Urothelium cell line (cell line): Measurements from ENCODE around the gene RGS9.
A peak's percentile ranks its signal among the peaks of the same experiment; 100 is the strongest.
"Not testable (repeated sequence)": the region's sequence is repeated elsewhere in the genome, so short reads cannot be mapped to it uniquely, and the experiment has no call there.

Experiments used
- DNase-seq: peaks from one replicate; pipeline ENCODE4 v3.0.0; 2011; ENCODE audit warnings: low spot score, mixed read lengths
- FAIRE-seq: peaks from 2 replicates; lab custom pipeline; 2011; peaks lifted over from hg19 to GRCh38; lab: Jason Lieb, UNC

Gene RGS9

DNA sequence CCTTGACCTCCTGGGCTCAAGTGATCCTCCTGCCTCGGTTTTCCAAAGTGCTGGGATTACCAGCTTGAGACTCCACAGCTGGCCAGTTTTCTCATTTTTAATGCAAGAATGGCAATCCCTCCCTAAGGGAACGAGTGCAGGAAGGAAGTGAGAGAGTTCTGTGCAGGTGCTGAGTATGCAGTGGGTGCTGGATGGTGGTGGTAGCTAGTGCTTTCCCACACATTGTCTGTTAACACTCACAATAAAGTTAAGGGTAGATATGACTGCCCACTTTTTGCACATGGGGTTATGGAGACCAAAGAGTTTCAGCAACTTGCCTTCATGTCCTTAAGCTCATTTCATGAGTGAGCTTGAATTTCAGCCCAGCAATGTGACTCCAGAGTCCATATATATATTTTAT lies 18.5 kb downstream of the RGS9 start:
- no peak for FAIRE-seq
- no peak for DNase-seq

DNA sequence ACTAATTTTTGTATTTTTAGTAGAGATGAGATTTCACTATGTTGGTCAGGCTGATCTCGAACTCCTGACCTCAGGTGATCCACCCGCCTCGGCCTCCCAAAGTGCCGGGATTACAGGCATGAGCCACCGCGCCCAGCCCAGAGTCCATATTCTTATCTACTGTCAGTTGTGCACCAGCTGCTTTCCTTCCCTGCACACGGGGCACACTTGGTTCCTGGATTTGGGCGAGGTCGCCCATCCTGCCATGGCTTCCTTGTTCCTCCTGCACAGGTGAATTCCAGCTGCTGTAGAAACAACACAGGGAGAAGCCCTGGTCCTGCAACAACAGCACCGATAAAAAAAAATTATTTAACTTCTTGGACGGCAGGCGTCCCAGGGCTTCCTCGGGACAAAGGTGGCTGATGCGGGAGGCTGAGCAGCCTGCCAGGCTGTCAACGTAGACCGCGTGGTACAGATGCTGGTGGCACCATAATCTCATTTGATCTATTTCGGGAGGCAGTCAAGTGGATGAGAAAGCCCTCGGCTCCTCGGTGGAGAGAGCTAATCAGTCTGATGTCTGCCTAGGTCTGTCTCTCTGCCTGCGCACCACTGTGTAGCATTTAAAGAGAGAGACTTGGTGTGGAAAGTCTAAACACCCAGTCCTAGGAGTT lies 19.1 kb downstream of the RGS9 start:
- no peak for FAIRE-seq

GRCh38 chr17:65156835-65157565 lies 19.8 kb downstream of the RGS9 start:
- FAIRE-seq = no peak
- no peak for DNase-seq

More for the DNA sequence above, 19.1 kb downstream of the RGS9 start:
- DNase-seq = no peak

DNA sequence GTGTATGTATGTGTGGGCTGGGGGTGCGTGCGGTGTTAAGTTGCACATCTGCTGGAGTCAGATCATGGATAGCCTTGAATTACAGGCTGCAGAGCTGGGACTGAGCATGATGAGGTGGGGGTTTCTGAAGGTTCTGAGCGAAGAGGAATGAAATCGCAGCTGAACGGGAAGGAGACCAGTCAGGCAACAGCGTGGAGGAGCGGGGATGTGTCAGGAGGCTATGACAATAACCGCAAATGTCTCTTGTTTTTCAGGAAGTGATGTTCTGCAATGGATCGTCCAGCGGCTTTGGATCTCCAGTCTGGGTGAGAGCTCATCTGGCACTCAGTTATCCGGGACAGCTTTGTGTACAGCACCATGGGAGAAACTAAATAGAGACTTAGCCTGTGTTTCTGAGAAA lies 20.9 kb downstream of the RGS9 start:
- no peak for DNase-seq
- no peak for FAIRE-seq

- FAIRE-seq = no peak
Observed at GRCh38 chr17:65158622-65159021, 21.5 kb downstream of the RGS9 start.

DNA sequence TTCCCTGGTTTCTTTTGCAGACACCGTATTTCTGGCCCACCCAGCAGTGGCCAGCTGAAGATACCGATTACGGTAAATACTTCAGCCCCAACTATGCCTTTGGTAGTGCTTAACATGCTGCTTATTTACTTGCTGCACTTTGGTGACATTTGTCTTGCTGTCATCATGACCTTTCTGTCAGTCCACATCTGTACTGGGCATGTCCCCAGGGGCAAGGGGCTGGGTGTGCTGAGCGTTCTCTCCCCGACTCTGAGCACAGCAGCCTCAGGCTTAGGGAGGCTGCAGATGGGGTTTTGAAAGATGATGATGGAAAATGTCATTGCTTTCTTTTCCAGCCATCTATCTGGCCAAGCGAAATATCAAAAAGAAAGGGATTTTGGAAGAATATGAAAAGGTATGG lies 23.3 kb downstream of the RGS9 start:
- FAIRE-seq = no peak
- DNase-seq = no peak

More at GRCh38 chr17:65158622-65159021, 21.5 kb downstream of the RGS9 start:
- no peak for DNase-seq

GRCh38 chr17:65163990-65164495 lies 26.9 kb downstream of the RGS9 start:
- FAIRE-seq = peak; percentile 20
- DNase-seq = peak; percentile 60

- DNase-seq (no peak), FAIRE-seq (no peak)
Observed at GRCh38 chr17:65166787-65167186, 29.6 kb downstream of the RGS9 start.

- FAIRE-seq = no peak
- DNase-seq = no peak
Observed at GRCh38 chr17:65167566-65167965, 30.4 kb downstream of the RGS9 start.

GRCh38 chr17:65169691-65170090 lies 32.5 kb downstream of the RGS9 start:
- DNase-seq = no peak

GRCh38 chr17:65170839-65171238 lies 33.7 kb downstream of the RGS9 start:
- no peak for DNase-seq
- no peak for FAIRE-seq

More at GRCh38 chr17:65169691-65170090, 32.5 kb downstream of the RGS9 start:
- FAIRE-seq = no peak

DNA sequence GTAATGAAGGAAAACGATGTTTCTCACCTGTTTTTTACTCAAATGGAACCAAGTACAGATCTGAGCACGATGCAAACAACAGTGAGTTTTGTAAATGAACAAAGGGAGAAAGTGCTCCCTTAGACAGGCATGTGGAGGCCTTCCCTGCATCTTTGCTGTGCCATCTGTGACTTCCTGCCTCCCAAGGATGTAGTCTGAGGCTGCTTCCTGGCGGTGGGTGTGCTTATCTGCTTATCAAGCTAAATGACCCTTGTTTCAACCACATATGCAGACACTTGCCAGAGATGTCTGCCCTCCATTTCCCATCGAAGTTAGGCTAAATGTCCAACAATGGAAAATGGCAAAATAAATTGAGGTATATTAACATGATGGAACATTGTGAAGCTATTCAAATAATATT lies 34.6 kb downstream of the RGS9 start:
- DNase-seq (no peak), FAIRE-seq (no peak)

DNA sequence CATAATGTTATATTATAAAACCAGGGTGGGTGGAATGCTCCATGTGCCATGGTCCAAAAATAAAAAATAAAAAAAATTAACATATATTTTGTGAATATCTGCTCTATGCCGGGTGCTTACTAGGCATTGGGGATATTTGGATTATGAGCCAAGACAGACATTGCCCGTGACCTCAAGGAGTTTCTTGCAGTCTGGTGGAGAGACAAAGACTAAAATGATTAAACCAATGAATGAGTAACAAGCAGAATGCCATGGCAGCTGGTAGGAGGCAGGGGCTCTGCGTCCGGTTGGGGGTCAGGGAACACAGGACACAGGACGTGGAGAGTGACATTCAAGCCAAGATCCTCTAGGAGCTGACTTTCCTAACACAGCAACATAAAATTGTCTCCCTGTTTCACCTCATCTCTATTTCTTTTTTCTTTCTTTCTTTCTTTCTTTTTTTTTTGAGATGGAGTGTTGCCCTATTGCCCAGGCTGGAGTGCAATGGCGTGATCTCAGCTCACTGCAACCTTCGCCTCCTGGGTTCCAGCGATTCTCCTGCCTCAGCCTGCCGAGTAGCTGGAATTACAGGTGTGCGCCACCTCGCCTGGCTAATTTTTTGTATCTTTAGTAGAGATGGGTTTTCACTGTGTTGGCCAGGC lies 35.4 kb downstream of the RGS9 start:
- no peak for DNase-seq

GRCh38 chr17:65173284-65173793 lies 36.2 kb downstream of the RGS9 start:
- FAIRE-seq = no peak
- DNase-seq = peak; percentile 80

More for the DNA sequence above, 35.4 kb downstream of the RGS9 start:
- no peak for FAIRE-seq

GRCh38 chr17:65173976-65174683 lies 37.0 kb downstream of the RGS9 start:
- FAIRE-seq (peak; percentile 83), DNase-seq (no peak)

DNA sequence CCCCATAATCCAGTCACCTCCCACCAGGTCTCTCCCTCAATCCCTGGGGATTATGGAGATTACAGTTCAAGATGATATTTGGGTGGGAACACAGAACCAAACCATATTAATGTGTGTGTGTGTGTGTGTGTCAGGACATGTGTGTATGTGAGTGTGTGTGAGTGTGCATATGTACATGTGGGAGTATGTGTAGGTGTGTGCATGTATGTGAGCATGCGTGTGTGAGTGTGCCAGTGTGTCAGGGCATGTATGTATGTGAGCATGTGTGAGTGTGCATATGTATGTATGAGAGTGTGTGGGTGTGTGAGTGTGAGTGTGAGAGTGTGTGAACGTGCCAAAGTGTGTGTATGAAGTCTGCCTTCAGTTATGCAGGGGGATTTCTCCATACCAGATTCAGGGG lies 37.8 kb downstream of the RGS9 start:
- DNase-seq (no peak), FAIRE-seq (peak; percentile 92)

DNA sequence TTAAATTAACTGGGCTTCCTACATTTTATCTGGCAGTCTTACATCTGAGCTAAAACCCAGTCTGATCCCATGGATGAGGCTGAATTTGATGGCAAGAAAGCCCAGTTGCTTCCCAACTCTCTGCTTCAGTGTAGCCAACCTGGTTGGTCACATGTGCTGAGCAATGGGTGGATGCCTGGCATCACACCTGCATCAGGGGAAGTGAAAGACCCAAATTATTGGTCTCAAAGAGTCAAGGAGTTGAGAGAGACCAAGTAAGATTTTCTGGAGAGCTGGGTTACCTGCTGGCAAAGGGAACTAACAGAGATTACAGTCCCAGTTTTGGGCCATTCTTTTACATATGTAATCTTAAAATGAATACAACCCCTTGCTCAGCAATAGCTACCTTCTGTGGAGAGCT lies 38.8 kb downstream of the RGS9 start:
- FAIRE-seq = no peak
- no peak for DNase-seq

DNA sequence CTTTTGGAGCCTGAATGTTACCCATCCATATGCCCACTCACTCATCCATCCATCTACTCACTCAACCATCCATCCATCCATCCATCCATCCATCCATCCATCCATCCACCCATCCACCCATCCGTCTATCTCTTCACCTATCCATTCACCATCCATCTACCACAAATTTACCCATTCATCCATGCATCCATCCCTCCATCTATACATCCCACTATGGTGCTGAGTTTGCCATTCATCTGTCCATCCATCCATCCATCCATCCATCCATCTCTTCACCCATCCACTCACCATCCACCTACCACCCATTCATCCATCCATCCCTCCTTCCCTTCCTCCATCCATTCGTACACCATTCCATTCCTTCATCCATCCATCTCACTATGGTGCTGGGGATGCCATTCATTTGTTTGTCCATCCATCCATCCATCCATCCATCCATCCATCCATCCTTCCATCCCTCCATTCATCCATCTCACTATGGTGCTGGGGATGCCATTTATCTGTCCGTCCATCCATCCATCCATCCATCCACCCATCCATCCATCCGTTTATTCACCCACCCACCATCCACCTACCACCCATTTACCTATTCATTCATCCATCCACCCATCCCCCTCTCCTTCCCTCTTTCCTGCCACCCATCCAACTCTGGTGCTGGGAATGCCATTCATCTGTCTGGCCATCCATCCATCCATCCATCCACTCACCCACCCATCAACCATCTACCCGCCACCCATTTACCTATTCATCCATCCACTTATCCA lies 39.7 kb downstream of the RGS9 start:
- DNase-seq = no peak
- FAIRE-seq = peak; percentile 65

GRCh38 chr17:65177901-65178300 lies 40.7 kb downstream of the RGS9 start:
- DNase-seq = peak; percentile 42
- no peak for FAIRE-seq

DNA sequence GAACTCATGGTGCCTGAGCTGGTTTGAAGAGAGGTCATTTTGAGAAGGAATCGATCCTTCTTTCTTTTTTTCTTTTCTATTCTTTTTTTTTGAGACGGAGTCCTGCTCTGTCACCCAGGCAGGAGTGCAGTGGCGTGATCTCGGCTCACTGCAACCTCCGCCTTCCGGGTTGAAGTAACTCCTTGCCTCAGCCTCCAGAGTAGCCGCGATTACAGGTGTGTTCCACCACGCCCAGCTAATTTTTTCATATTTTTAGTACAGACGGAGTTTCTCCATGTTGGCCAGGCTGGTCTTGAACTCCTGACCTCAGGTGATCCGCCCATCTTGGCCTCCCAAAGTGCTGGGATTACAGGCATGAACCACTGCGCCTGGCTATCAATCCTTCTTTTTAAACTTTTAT lies 43.1 kb downstream of the RGS9 start:
- DNase-seq, FAIRE-seq: not testable (repeated sequence)
